GM21390 (cell line): ENCODE measurements around the gene FBXL13.
"Not testable (repeated sequence)": the region's sequence is repeated elsewhere in the genome, so short reads cannot be mapped to it uniquely, and the experiment has no call there.

Experiments
- ATAC-seq: cut with Tn5 transposase; IDR thresholded peaks from one replicate; pipeline ENCODE4 v1.9.1; 2021; ENCODE audit not compliant: unreplicated experiment

Gene FBXL13

GRCh38 chr7:102866535-102867215 lies 207.9 kb downstream of the FBXL13 start:
- no peak for ATAC-seq

- no peak for ATAC-seq
These were observed 209.6 kb downstream of the FBXL13 start for GRCh38 chr7:102864958-102865357.

- ATAC-seq, result no peak
These were observed 214.2 kb downstream of the FBXL13 start for GRCh38 chr7:102860351-102860811.

- ATAC-seq, result no peak
These were observed 214.8 kb downstream of the FBXL13 start for GRCh38 chr7:102859799-102860125.

- ATAC-seq, result no peak
These were observed 215.4 kb downstream of the FBXL13 start for GRCh38 chr7:102859084-102859798.

- no peak for ATAC-seq
These were observed 218.6 kb downstream of the FBXL13 start for GRCh38 chr7:102856036-102856435.

GRCh38 chr7:102849538-102849937 lies 225.1 kb downstream of the FBXL13 start:
- no peak for ATAC-seq

- ATAC-seq, result no peak
These were observed 225.5 kb downstream of the FBXL13 start for GRCh38 chr7:102849079-102849478.

GRCh38 chr7:102845346-102845745 lies 229.2 kb downstream of the FBXL13 start:
- ATAC-seq, result no peak

- peak; percentile 79 for ATAC-seq
These were observed 230.7 kb downstream of the FBXL13 start for GRCh38 chr7:102843850-102844249.

GRCh38 chr7:102842284-102842683 lies 232.3 kb downstream of the FBXL13 start:
- no peak for ATAC-seq

- peak; percentile 55 for ATAC-seq
These were observed 233.3 kb downstream of the FBXL13 start for GRCh38 chr7:102841290-102841689.

GRCh38 chr7:102840404-102840803 lies 234.2 kb downstream of the FBXL13 start:
- ATAC-seq, result no peak

GRCh38 chr7:102838572-102839101 lies 236.0 kb downstream of the FBXL13 start:
- ATAC-seq, result not testable (repeated sequence)

GRCh38 chr7:102837802-102838201 lies 236.8 kb downstream of the FBXL13 start:
- ATAC-seq, result no peak

- ATAC-seq, result no peak
These were observed 237.6 kb downstream of the FBXL13 start for GRCh38 chr7:102836977-102837376.

- no peak for ATAC-seq
These were observed 238.2 kb downstream of the FBXL13 start for GRCh38 chr7:102836191-102836919.

GRCh38 chr7:102834999-102835398 lies 239.6 kb downstream of the FBXL13 start:
- peak; percentile 98 for ATAC-seq

GRCh38 chr7:102834466-102834865 lies 240.1 kb downstream of the FBXL13 start:
- no peak for ATAC-seq

GRCh38 chr7:102833343-102833742 lies 241.3 kb downstream of the FBXL13 start:
- ATAC-seq, result no peak

GRCh38 chr7:102832674-102833073 lies 241.9 kb downstream of the FBXL13 start:
- ATAC-seq, result no peak

- no peak for ATAC-seq
These were observed 244.4 kb downstream of the FBXL13 start for GRCh38 chr7:102830197-102830596.
